HepG2 (cell line): ENCODE results near the gene TUBA8. TPM values are rescaled to one million over a fixed set of nuclear protein-coding genes. Genes with fewer than 3 reads are reported as not detected.

ENCODE experiments used
- ATAC-seq: fragments of 200-7000 bp; cut with Tn5 transposase; 3 replicates; pipeline ENCODE4 v1.9.1; 2020; ENCODE audit warnings: mild to moderate bottlenecking, moderate library complexity
- BruUV-seq: library from RNA; stranded (reverse); fragments of 400-500 nt; replicated peaks from 2 replicates; lab custom pipeline; 2021; lab: Mats Ljungman, UMichigan
- CTCF ChIA-PET: fragments of 300-600 bp; formaldehyde crosslinking; extraction: SDS; loops from one replicate; lab custom pipeline; 2021; ENCODE audit warnings: low total read pairs, inconsistent platforms, low intra/inter-chr PET ratio; lab: Yijun Ruan, JAX
- POLR2A ChIA-PET: fragments of 350-600 bp; sonication (Branson Sonifier 250); formaldehyde crosslinking; loops from one replicate; lab custom pipeline; 2020; ENCODE audit warnings: antibody characterized with exemption, inconsistent platforms; lab: Yijun Ruan, JAX
- DNase-seq: peaks from one replicate; pipeline ENCODE4 v3.0.0-alpha.2; 2015; ENCODE audit warnings: low spot score
- FAIRE-seq: peaks from 3 replicates; lab custom pipeline; 2011; peaks lifted over from hg19 to GRCh38; lab: Jason Lieb, UNC
- H2AFZ ChIP-seq: one replicate; pipeline ENCODE4 v1.6.1; 2011; ENCODE audit warnings: low read length, inconsistent platforms
- H3K27ac ChIP-seq: fragments of 300-600 bp; 3 replicates; pipeline ENCODE4 v1.8.0; 2011; ENCODE audit warnings: mixed run types, mild to moderate bottlenecking, mixed read lengths, low read length, inconsistent platforms; ENCODE audit not compliant: insufficient read depth; ENCODE audit errors: extremely low read length
- H3K27me3 ChIP-seq, 2 experiments: fragments of 200-600 bp in 1 of 2; 2 replicates in 1 of 2; 3 replicates in 1 of 2; pipeline versions ENCODE4 v1.6.0 to v1.8.0; 2011; ENCODE audit warnings: low read length in 2 of 2, mild to moderate bottlenecking in 2 of 2, moderate library complexity in 2 of 2, inconsistent platforms in 1 of 2; ENCODE audit not compliant: insufficient read depth in 2 of 2, control insufficient read depth in 1 of 2
- H3K36me3 ChIP-seq, 2 experiments: fragments of 200-600 bp in 1 of 2; replicated peaks in 1 of 2; 2 replicates in 1 of 2; 3 replicates in 1 of 2; pipeline versions ENCODE4 v1.5.1 to v1.8.0; 2011; ENCODE audit warnings: low read length in 2 of 2, inconsistent platforms in 1 of 2; ENCODE audit not compliant: insufficient read depth in 2 of 2, control insufficient read depth in 1 of 2
- H3K4me1 ChIP-seq: 2 replicates; pipeline ENCODE4 v1.5.1; 2012; ENCODE audit warnings: low read length, inconsistent platforms; ENCODE audit not compliant: insufficient read depth
- H3K4me2 ChIP-seq: 2 replicates; pipeline ENCODE4 v1.6.0; 2011; ENCODE audit warnings: low read depth, low read length, inconsistent platforms
- H3K4me3 ChIP-seq, 3 experiments: fragments of 200-600 bp in 1 of 3; sonication (generic), shearing (Covaris generic) in 1 of 3; replicated peaks in 1 of 3; 2 replicates each; pipeline ENCODE4 v1.5.1; 2011 to 2016; ENCODE audit warnings: low read length in 3 of 3, inconsistent platforms in 2 of 3, low read depth in 2 of 3, mild to moderate bottlenecking in 2 of 3, control low read depth in 1 of 3, mixed read lengths in 1 of 3; ENCODE audit not compliant: insufficient read depth in 1 of 3
- H3K79me2 ChIP-seq: one replicate; pipeline ENCODE4 v1.6.1; 2011; ENCODE audit warnings: low read length, inconsistent platforms; ENCODE audit not compliant: insufficient read depth
- H3K9ac ChIP-seq: 2 replicates; pipeline ENCODE4 v1.6.0; 2011; ENCODE audit warnings: mild to moderate bottlenecking, low read depth, low read length, inconsistent platforms; ENCODE audit not compliant: insufficient read depth
- H3K9me3 ChIP-seq: 2 replicates; pipeline ENCODE4 v1.5.1; 2012; ENCODE audit warnings: mild to moderate bottlenecking, low read length
- H4K20me1 ChIP-seq: 2 replicates; pipeline ENCODE4 v1.6.0; 2011; ENCODE audit warnings: inconsistent platforms, mild to moderate bottlenecking, low read length, moderate library complexity; ENCODE audit not compliant: insufficient read depth
- CREB1 ChIP-seq, 2 experiments: fragments of 450-650 bp in 1 of 2; IDR thresholded peaks; 2 replicates each; pipeline ENCODE4 v1.6.1; 2016 to 2017; ENCODE audit warnings: control low read depth in 1 of 2, mild to moderate bottlenecking in 1 of 2, missing compliant biosample characterization in 1 of 2, missing genetic modification characterization in 1 of 2
- HNRNPH1 ChIP-seq: fragments of 200-400 bp; formaldehyde crosslinking; optimal IDR thresholded peaks from 2 replicates; pipeline ENCODE3; 2017; ENCODE audit warnings: mild to moderate bottlenecking, low read depth, low read length
- TP53 ChIP-seq: sonication (generic); formaldehyde crosslinking; conservative IDR thresholded peaks from 2 replicates; pipeline ENCODE4 v1.4.0; 2020; ENCODE audit warnings: missing genetic modification reagents
- ZNF839 ChIP-seq: sonication (generic); formaldehyde crosslinking; IDR thresholded peaks from 2 replicates; pipeline ENCODE4 v1.4.0; 2020; ENCODE audit warnings: missing genetic modification reagents, mild to moderate bottlenecking, borderline replicate concordance
- WGBS: methylation state at CpG from one replicate; pipeline ENCODE4 v1.1.6; 2017; ENCODE audit warnings: low lambda C conversion rate; 5-methylcytosine and 5-hydroxymethylcytosine counted together
- in situ Hi-C: cut with HindIII; loops from 2 replicates; pipeline ENCODE4 v1.10.0; 2017; ENCODE audit warnings: low pct_unique_long_range_greater_than_20kb; ENCODE audit not compliant: extremely low pct_ligation_motif_present
- intact Hi-C: fragments of 100-400 bp; cut with micrococcal nuclease; formaldehyde crosslinking; loops from one replicate; pipeline ENCODE4 v1.10.0; 2022; ENCODE audit not compliant: unreplicated experiment
- polyA plus RNA-seq, 8 experiments: library from polyadenylated mRNA; depleted of rRNA in 3 of 8; stranded (reverse) in 7 of 8; unstranded in 1 of 8; fragments of >200 nt; fragmentation: Illumina TruSeq in 4 of 8; extraction: Trizol in 4 of 8; gene quantifications; 2 replicates each; pipeline versions ENCODE4 v1.2.1 to v1.2.3, GENCODE V29; 2011 to 2016; ENCODE audit warnings: low read depth in 4 of 8, missing spikeins in 1 of 8, mixed read lengths in 1 of 8; ENCODE audit not compliant: insufficient read depth in 1 of 8
- total RNA-seq, 5 experiments: library from RNA; depleted of rRNA; stranded (reverse); fragments of >200 nt; fragmentation: Illumina TruSeq; extraction: Trizol; gene quantifications; 2 replicates each; pipeline ENCODE4 v1.2.3, GENCODE V29; 2016; ENCODE audit warnings: low read depth in 1 of 5
- TF ChIP-seq, protein P1 (sequence below), 2 experiments: fragments of 450-650 bp in 1 of 2; sonication (generic) in 1 of 2; formaldehyde crosslinking in 1 of 2; IDR thresholded peaks; 2 replicates each; pipeline versions ENCODE4 v1.6.1 to v1.8.0; 2016 to 2022; ENCODE audit warnings: antibody characterized with exemption in 1 of 2, mild to moderate bottlenecking in 1 of 2, missing genetic modification reagents in 1 of 2
- TF ChIP-seq, protein P2 (sequence below): sonication (generic); formaldehyde crosslinking; IDR thresholded peaks from 2 replicates; pipeline ENCODE4 v1.4.0; 2020; ENCODE audit warnings: missing genetic modification reagents, borderline replicate concordance

Gene TUBA8
- total and polyA plus RNA-seq, 2 of the 13 experiments (the other 11 are each of a cell fraction or from before 2014, with no cell fraction given), result 0.35 to 0.69 TPM

DNA sequence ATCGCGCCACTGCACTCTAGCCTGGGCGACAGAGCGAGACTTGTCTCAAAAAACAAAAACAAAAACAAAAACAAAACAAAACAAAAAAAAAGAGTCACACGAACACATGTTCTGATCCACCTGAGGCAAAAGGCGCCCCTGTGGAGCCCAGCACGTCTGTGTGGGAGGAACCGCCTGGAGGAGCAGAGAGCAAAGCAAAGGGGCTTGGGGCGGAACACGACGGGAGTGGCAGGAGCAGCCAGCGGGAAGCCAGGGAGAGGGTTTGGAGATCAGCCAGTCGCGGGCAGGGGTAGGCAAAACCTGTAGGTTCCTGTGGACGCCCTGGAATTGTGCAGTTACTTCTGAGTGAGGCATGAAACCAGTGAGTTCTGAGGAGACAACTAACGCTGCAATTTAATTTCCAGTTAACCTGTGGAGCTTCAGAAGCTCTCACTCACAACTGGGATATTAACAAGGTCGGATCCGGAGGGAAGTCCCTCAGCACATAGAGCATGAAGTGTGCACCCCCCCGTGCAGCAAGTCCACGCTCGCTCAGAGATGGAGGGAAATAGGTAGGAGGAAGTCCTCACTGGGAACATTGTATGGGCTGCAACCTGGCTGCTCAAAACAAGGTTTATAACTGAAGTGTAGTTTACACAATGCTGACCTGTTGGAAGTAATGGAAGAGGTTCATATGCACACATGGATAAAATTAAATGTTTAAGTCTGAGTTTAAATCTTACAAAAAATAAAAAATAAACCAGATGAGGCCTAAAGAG lies 26.1 kb downstream of the TUBA8 start:
- no peak overlapping the region for H2AFZ ChIP-seq
- ATAC-seq, result no peak
- intact Hi-C loops (no loop called here), in situ Hi-C loops (no loop called here)
- H3K4me1 ChIP-seq, result no peaks in the 10 kb centered on the region
- H3K4me2 ChIP-seq, result no peak overlapping the region
- no peak overlapping the region for H3K4me3 ChIP-seq
- 97% methylated on average over 21 of the region's 21 CpGs for WGBS
- no peak overlapping the region for H3K9ac ChIP-seq
- H4K20me1 ChIP-seq, result no peaks in the 10 kb centered on the region
- peaks cover 5 to 6% of the 10 kb centered on the region in 2 experiments; a peak in 4 of 5 replicates for H3K36me3 ChIP-seq
- ChIA-PET CTCF (no interaction called here), POLR2A (no interaction called here)
- no peaks in the 10 kb centered on the region for H3K79me2 ChIP-seq
- no peaks in the 10 kb centered on the region for H3K27me3 ChIP-seq
- H3K9me3 ChIP-seq, result no peaks in the 10 kb centered on the region
- FAIRE-seq, result no peak
- no TSS peak for BruUV-seq
- no peak overlapping the region for H3K27ac ChIP-seq
- no peak for DNase-seq
- TF ChIP-seq CREB1 (IDR thresholded peaks at IDR 0.05), result no peak
- TF ChIP-seq CREB1 (CRISPR knock-in tag; IDR thresholded peaks at IDR 0.05), result no peak
- TF ChIP-seq, protein P1, sequence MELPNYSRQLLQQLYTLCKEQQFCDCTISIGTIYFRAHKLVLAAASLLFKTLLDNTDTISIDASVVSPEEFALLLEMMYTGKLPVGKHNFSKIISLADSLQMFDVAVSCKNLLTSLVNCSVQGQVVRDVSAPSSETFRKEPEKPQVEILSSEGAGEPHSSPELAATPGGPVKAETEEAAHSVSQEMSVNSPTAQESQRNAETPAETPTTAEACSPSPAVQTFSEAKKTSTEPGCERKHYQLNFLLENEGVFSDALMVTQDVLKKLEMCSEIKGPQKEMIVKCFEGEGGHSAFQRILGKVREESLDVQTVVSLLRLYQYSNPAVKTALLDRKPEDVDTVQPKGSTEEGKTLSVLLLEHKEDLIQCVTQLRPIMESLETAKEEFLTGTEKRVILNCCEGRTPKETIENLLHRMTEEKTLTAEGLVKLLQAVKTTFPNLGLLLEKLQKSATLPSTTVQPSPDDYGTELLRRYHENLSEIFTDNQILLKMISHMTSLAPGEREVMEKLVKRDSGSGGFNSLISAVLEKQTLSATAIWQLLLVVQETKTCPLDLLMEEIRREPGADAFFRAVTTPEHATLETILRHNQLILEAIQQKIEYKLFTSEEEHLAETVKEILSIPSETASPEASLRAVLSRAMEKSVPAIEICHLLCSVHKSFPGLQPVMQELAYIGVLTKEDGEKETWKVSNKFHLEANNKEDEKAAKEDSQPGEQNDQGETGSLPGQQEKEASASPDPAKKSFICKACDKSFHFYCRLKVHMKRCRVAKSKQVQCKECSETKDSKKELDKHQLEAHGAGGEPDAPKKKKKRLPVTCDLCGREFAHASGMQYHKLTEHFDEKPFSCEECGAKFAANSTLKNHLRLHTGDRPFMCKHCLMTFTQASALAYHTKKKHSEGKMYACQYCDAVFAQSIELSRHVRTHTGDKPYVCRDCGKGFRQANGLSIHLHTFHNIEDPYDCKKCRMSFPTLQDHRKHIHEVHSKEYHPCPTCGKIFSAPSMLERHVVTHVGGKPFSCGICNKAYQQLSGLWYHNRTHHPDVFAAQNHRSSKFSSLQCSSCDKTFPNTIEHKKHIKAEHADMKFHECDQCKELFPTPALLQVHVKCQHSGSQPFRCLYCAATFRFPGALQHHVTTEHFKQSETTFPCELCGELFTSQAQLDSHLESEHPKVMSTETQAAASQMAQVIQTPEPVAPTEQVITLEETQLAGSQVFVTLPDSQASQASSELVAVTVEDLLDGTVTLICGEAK (IDR thresholded peaks at IDR 0.05), result no peak
- TF ChIP-seq, protein P1 (CRISPR knock-in tag; IDR thresholded peaks at IDR 0.05), result no peak
- no peak for TF ChIP-seq ZNF839 (CRISPR knock-in tag)
- no peak for TF ChIP-seq TP53 (CRISPR knock-in tag)
- TF ChIP-seq, protein P2, sequence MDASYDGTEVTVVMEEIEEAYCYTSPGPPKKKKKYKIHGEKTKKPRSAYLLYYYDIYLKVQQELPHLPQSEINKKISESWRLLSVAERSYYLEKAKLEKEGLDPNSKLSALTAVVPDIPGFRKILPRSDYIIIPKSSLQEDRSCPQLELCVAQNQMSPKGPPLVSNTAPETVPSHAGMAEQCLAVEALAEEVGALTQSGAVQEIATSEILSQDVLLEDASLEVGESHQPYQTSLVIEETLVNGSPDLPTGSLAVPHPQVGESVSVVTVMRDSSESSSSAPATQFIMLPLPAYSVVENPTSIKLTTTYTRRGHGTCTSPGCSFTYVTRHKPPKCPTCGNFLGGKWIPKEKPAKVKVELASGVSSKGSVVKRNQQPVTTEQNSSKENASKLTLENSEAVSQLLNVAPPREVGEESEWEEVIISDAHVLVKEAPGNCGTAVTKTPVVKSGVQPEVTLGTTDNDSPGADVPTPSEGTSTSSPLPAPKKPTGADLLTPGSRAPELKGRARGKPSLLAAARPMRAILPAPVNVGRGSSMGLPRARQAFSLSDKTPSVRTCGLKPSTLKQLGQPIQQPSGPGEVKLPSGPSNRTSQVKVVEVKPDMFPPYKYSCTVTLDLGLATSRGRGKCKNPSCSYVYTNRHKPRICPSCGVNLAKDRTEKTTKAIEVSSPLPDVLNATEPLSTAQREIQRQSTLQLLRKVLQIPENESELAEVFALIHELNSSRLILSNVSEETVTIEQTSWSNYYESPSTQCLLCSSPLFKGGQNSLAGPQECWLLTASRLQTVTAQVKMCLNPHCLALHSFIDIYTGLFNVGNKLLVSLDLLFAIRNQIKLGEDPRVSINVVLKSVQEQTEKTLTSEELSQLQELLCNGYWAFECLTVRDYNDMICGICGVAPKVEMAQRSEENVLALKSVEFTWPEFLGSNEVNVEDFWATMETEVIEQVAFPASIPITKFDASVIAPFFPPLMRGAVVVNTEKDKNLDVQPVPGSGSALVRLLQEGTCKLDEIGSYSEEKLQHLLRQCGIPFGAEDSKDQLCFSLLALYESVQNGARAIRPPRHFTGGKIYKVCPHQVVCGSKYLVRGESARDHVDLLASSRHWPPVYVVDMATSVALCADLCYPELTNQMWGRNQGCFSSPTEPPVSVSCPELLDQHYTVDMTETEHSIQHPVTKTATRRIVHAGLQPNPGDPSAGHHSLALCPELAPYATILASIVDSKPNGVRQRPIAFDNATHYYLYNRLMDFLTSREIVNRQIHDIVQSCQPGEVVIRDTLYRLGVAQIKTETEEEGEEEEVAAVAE (CRISPR knock-in tag), result no peak
- no peak for TF ChIP-seq HNRNPH1
